HG02852 (cell line): Measurements from ENCODE around the gene CCND1.

Experiments used
- ATAC-seq: cut with Tn5 transposase; IDR thresholded peaks from one replicate; pipeline ENCODE4 v1.9.1; 2021; ENCODE audit warnings: mild to moderate bottlenecking, moderate library complexity; ENCODE audit not compliant: unreplicated experiment

The CCND1 gene

DNA sequence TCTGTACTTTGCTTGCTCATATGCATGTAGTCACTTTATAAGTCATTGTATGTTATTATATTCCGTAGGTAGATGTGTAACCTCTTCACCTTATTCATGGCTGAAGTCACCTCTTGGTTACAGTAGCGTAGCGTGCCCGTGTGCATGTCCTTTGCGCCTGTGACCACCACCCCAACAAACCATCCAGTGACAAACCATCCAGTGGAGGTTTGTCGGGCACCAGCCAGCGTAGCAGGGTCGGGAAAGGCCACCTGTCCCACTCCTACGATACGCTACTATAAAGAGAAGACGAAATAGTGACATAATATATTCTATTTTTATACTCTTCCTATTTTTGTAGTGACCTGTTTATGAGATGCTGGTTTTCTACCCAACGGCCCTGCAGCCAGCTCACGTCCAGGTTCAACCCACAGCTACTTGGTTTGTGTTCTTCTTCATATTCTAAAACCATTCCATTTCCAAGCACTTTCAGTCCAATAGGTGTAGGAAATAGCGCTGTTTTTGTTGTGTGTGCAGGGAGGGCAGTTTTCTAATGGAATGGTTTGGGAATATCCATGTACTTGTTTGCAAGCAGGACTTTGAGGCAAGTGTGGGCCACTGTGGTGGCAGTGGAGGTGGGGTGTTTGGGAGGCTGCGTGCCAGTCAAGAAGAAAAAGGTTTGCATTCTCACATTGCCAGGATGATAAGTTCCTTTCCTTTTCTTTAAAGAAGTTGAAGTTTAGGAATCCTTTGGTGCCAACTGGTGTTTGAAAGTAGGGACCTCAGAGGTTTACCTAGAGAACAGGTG lies 11.1 kb downstream of the CCND1 start:
- no peak for ATAC-seq

DNA sequence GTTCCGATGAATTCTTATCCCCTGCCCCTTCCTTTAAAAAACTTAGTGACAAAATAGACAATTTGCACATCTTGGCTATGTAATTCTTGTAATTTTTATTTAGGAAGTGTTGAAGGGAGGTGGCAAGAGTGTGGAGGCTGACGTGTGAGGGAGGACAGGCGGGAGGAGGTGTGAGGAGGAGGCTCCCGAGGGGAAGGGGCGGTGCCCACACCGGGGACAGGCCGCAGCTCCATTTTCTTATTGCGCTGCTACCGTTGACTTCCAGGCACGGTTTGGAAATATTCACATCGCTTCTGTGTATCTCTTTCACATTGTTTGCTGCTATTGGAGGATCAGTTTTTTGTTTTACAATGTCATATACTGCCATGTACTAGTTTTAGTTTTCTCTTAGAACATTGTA lies 12.0 kb downstream of the CCND1 start:
- ATAC-seq, result no peak

DNA sequence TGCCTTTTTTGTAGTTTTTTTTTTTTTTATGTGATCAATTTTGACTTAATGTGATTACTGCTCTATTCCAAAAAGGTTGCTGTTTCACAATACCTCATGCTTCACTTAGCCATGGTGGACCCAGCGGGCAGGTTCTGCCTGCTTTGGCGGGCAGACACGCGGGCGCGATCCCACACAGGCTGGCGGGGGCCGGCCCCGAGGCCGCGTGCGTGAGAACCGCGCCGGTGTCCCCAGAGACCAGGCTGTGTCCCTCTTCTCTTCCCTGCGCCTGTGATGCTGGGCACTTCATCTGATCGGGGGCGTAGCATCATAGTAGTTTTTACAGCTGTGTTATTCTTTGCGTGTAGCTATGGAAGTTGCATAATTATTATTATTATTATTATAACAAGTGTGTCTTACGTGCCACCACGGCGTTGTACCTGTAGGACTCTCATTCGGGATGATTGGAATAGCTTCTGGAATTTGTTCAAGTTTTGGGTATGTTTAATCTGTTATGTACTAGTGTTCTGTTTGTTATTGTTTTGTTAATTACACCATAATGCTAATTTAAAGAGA lies 12.5 kb downstream of the CCND1 start:
- no peak for ATAC-seq

DNA sequence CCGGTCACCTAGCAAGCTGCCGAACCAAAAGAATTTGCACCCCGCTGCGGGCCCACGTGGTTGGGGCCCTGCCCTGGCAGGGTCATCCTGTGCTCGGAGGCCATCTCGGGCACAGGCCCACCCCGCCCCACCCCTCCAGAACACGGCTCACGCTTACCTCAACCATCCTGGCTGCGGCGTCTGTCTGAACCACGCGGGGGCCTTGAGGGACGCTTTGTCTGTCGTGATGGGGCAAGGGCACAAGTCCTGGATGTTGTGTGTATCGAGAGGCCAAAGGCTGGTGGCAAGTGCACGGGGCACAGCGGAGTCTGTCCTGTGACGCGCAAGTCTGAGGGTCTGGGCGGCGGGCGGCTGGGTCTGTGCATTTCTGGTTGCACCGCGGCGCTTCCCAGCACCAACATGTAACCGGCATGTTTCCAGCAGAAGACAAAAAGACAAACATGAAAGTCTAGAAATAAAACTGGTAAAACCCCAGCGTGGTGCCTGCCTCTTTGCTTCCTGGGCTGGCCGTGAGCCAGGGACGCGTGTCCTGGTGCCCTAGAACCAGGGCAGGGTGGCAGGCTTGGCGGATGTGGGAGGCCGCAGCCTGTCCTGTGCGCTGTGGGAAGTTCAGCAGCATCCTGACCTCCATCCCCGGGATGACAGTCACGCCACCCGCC lies 13.2 kb downstream of the CCND1 start:
- ATAC-seq, result no peak

DNA sequence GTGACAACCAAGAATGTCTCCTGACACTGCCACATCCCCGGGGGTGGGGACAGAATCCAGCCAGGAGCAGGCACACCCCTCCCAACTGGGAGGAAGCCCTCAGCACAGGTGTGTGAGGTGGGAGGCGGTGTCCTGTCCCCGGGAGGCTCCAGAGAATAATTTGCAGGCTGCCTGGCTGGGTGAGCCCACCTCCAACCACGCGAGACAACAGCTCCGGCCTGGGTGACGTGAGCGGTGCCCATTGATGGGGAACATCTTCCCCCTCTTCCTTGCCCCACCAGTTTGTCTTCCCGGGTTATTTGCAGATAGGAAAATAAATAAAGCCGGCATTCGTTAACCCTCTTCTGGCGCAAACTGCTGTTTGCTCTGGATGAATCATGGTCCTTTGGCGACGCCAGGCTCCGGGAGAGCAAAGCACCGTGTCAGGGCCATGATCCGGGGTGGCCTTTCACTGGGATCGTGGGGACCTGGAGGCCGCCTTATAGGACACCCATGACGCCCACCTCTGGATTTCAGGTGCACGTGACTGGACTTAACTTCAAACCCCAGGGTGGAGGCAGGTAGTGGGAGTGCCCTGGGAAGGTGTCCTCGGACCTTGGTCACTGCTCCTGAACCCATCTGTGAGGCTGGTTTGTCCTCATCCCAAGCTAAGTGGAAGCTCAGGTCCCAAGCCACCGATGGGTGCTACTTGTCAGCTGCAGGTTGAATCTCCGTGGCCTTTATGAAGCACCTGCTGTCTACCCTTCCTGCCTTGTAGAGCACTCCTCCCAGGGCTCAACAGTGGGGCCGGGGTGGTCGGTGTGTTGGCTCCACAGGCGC lies 13.9 kb downstream of the CCND1 start:
- ATAC-seq, result no peak

DNA sequence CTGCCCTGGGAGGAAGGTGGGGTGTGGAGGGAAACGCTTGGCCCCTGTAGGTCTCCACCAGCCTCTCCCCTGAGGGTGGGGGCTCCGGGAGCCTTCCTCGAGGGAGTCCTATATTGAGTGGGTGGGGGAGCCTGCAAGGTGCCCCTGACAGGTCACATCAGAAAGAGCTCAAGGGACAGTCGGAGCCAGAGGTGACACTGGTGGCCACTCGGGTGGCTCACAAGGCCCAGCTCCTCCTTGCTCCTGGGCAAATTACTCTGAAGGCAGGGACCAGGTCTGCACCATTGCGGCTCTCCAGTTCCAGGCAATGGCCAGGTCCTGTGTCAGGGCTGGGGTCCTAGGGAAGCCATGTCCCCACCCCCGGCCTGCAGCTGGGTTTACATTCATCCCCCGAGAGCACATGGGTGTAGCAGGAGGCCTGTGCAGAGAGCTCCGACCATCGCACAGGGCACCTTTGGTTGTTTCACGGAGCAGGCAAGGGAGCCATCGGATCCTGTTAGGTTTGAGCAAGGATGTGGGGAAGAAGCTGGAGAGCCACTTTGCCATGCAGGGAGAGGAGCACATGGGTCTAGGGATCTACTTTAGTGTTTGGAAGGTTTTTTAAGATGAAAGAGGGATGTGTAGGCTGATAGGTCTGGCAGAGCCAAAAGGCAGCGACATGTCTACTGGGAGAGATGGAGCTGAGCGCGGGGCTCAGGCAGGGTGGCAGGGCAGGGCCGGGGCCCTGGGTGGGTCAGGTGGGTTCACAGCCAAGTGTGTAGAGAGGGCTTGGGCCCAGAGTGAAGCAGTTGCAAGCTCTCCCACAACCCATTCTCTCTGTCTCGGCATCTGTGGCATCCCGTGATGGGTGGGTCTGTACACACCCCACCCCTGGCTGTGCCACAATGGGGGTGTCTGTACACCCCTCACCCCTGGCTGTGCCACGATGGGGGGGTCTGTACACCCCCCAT lies 14.8 kb downstream of the CCND1 start:
- ATAC-seq, result no peak

DNA sequence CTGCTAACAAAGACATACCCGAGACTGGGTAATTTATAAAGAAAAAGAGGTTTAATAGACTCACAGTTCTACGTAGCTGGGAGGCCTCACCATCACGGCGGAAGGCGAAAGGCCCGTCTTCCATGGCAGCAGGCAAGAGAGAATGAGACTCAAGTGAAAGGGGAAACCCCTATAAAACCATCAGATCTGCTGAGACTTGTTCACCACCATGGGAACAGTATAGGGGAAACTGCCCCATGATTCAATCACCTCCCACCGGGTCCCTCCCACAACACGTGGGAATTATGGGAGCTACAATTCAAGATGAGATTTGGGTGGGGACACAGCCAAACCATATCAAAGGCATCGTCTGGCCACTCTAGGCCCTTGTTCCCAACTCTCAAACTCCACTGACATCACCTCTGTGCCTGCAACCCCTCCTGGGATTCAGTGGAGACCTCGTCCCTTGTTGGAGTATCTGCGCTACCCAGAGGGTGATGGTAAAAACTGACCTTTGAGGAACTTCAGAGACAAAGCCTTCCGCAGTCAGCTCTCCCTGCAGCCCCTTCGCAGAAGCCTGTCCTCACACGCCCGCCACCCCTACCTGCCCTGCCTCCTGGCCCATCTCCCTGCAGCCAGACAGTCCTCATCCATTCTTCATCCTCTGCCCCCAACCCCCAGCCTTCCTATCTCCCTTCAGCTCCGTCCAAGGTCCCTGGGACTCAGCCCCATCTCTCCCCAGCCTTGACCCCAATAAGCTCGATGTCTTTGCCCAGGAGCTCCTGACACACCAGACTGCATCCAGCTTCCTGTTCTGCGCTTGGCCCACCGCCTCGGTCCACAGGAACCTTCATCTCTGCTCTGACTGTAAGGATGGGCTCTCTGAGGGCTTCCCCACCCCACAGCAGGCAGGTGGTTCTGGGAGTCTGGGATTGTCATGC lies 15.8 kb downstream of the CCND1 start:
- no peak for ATAC-seq

DNA sequence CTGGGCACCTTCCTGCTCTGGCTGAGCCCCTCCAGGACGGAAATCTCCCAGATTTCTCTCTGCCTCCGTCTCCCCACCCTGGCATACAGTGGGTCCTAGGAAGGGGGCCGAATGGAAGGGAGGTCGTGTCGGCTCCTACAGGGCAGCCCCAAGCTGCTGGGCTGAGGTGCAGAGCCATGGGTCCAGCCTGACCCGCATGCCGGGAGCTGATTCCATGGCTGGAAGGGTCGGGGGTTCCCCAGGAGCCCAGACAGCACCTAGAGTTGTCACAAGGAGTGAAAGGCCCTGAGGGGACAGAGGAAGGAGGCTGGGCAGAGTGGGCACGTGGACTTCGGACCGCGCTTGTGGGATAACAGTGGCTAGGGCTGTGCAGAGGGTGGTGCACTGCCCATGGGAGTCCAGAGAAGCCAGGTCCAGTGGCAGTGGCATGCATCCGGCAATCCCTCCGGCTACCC lies 16.5 kb downstream of the CCND1 start:
- ATAC-seq, result no peak

DNA sequence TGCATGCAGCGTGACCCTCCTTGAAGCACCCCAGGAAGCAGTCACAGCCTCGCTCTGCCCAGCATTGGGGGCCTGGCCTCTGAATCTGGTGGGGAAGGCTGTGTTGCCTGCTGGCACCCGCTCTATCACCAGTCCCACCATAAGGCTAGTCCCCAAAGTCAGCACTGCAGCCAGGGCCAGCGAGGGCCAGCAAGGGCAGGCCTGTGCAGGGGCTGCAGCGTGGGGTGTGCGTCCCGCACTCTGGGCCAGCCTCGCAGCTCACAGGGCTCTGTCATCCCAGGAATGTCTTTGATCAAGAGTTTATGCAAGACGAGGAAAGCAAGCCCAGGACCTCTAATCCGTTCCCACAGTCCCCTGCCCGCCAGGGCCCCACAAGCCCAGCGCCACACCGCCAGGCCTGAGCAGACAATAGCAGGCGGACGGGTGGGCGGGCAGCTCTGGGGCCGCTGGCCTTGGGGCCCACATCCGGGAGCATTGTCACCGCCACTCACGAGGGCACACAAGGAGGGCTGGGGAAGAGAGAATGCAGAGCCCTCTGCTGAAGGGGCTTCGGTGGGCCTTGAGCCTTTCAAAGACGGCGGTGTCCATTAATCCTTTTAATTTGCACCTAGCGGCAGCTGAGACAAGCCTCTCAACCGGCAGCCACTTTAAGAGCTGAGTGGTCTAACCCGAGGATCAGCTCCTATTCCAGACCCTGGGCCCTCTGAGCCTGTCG lies 17.1 kb downstream of the CCND1 start:
- no peak for ATAC-seq

DNA sequence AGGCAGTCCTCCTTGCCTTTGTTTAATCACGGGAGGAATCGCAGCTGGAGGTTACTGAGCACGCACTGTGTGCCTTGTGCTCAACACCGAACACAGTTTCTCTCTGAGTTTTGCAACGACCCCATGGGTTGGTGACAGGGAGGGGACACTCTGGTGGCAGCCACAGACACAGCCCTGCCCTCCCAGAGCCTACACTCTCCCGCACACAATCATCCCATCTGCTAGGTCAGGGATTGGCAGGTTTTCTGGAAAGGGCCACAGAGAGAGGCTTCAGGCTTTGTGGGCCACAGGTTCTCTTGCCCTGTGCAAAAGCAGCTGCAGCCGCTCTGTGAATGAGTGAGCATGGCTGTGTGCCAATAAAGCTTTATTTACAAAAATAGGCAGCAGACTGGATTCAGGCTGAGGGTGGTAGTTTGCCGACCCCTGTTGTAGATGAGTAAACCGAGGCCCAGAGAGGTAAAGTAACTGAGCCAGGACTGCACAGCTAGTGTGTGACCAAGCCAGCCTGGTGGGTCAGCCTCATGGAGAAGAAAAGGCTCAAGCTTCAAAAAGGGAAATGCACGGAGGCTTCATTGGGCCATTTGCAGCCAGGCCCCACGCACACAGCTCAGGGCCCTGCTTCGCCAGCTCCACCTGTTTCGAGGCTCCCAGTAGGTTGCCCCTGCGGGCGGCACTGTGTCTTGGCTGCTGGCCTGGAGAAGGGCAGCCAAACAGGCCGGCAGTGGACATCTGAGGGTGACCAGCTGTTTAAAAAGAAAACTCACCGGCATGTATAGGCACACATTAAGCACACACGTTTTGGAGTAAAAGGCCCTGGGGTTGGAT lies 17.9 kb downstream of the CCND1 start:
- no peak for ATAC-seq

DNA sequence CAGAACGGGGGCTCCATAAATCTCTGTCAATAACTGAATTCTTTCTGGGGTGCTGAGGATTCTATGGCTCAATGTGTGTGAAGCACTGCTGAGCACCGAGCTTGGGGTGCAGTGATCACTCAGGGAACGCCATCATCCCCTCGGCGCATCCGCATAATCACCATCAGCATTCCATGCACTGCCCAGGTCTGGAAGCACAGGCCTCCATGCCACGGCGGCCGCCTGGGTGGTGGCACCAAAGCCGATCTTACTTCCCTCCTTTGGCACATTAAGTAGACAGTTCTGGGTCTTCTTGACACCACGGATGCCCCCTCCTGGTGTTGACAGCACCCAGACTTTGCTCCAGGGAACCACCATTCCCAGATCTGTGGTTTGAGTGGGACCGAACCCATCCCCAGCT lies 18.6 kb downstream of the CCND1 start:
- no peak for ATAC-seq

DNA sequence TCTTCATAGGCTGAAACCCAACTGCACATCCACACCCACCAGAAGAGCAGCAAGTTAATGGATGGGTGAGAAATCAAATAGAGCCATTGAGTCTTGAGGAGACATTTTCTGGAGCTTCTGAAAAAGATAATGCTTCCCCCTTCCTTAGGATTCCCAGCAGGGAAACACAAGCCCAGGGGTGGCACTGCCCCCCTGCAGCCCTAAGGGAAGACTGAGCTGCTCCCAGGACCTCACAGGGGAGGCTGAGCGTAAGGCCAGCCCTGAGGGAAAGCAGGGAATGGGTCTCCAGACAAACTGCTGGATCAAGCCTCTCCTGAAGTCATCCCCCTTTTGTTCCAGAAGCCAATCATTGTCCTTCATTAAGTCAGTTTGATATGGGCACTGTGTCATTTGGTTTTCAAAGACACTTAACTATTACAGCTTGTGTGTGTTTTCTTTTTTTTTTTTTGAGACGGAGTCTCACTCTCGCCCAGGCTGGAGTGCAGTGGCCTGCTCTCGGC lies 19.1 kb downstream of the CCND1 start:
- no peak for ATAC-seq

DNA sequence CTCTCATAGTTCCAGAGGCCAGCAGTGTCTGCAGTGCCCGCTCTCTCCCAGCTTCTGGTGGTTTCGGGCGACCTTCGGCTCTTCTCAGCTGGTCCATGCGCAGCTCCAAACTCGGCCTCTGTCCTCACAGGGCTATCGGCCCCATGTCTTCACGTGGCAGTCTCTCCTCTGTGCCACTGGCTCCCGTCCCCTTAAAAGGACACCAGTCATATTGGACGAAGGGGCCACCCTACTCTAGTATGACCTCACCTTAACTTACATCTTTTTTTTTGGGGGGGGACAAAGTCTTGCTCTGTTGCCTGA lies 20.4 kb downstream of the CCND1 start:
- ATAC-seq, result no peak

DNA sequence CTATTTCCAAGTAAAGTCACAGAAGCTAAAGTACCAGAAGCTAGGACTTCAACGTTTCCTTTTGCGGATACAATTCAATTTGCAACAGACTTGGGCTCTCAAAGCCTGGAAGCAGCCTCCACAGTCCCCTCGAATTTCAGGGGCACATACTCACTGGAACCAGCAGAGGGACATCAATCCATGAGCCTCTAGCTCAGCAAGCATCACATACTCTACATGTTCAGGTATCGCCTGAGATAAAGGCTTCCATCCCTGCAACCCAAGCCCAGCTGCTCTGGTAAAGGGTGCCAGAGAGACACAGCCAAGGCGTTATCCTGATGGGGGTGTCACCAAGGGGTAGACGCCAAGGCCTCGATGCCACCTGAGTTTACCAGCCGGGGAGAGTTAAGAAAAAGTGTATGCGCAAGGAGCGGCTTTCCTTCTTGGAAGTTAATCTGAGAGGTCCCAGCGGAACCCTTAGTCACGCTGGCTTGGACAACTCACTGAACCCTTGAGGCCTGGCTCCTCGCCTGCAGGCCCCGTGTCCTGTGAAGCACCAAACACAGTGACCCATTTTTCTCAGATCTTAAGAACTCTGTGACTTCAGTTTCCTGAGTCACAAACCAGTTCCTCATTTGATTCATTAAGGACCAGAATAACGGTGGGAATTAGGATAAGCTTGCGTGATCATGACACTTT lies 21.2 kb downstream of the CCND1 start:
- ATAC-seq, result no peak

DNA sequence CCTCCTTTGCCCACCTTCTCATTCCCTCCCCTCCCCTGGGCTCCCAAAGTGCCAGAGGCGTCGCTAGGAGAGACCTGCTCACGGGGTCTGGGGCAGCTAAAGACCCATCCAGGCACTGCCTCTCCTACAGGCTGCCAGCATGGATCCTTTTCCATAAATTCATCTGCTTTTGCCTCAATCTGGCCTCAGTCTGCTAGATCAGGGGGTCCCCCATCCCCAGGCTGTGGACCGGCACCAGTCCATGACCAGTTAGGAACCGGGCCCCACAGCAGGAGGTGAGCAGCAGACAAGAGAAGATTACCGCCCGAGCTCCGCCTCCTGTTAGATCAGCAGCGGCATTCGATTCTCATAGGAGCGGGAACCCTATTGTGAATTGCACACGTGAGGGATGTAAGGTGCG lies 21.9 kb downstream of the CCND1 start:
- no peak for ATAC-seq

DNA sequence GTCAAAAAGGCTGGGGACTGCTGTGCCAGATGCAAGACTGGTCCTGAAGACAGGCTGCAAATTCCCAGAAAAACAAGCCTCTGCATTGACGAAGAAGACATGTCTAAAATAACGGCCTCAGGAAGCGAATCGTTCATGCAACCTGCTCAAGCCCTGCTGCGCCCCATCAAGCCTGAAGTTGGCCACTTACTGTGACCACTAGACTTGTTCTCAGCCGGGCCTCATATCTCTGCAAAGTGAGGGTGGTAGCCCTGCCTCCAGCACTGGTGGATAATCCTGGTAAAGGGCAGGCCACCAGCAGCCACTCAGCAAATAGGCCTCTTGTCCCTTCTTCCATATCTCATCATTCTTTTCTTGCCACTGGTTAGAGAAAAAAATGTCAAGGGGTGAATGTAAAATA lies 22.4 kb downstream of the CCND1 start:
- ATAC-seq, result no peak

DNA sequence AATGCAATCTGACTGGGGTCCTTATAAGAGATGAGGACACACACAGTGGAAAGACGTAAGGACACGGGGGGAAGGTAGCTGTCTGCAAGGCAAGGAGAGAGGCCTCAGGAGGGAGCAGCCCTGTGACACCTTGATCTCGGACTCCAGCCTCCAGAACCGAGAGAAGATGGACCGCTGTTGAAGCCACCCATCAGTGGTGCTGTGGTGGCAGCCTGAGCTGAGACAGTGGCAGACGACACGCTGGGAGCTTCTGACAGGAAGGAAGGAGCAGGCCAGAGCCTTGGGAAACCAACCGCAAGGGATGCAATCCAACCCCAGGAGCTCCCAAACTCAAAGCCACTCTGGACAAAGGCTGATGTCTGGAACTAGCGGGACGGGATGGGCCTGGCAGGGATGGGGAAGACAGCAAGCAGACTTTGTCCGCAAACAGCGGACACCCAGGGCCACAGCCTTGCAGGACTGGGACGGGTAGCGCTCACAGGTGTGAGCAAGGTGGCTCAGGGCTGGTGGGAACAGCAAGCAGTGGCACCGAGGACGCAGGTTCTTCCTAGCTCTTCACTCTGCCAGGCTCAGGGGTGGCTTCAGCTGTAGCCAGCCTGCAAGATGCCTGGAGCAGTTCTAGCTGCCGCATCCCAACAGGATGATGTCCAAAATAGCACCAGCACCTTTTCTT lies 23.3 kb downstream of the CCND1 start:
- no peak for ATAC-seq
